Measurements from ENCODE around the gene MTUS2.

MTUS2 gene

DNA sequence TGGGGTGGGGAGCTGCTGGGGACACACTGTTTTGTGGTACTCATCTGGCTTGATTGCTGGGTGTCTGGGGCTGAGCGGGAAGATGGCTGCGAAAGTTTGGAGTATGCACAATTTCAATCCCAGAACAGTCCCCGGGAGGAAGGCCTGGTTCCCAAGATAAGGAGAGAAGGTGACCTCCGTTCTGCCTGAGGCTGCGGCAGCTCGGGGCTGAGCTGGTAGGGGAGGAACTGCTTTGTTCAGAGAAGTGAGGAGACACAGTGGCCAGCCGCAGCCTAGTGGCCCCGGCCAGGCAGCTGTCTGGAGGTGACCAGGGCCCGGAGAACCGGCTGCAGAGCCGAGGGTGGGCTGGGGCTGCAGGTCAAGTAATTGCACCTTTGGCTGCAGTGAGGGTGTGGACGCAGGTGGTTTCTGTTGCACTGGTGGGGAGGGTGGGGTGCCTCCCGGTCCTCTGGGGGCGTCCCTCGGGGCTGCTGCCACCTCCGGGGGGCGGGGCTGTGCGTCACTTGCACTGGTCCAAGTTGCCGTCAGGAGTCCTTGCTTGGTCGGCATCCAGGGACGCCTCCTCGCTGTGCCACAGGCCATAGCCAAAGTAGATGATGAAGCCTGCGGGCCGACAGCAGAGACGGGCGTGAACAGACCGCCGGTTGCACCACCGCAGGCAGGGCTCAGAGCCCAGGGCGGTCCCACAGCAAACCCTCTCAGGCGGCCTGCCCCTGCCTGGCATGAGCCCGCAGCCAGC lies 694.0 kb downstream of the MTUS2 start:
- no peak for DNase-seq

DNA sequence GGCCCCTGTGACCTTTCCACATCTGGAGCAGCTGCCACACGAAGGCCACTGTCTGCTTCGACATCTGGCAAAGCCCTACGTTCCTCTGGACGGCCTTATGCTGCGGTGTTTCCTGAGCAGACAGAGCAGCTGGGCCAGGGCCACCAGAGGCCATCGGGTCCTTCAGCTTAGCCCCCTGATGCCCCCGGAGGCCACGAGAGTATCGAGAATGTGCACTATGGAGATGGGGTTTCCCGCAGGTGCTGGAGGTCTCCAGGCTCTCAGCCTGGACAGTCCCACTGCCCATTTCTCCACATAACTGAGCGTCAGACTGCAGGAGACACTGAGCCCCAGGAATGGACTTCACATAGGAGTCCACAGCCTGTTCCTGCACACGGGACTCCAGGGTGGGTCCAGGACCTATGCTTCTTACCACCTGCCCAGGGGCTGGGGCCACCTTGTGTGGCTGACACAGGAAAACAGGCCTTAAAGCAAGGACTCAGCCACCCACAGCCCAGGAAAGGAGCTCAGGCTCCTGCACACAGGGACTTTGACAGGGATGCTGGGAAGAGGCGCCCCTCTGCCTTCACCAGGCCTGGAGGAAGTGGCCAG lies 694.7 kb downstream of the MTUS2 start:
- DNase-seq: no peak

DNA sequence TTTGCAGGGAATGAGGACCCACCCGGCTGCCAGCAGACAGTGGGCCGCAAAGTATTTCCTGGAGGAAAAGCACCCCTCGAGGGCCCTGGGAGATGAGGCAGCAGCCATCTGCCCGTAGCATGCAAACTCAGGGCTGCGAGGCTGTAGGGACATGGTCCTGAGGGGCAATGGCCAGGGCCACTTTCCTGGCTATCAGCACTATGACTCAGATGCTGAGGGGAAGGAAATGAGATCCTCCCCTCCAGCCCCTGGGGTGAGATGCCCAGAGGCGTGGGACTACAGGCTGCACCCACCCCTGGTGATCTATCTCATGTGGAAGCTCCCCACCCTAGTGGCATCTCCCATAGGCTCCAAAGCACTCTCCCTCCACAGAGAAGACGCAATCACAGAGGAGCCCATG lies 695.2 kb downstream of the MTUS2 start:
- DNase-seq: no peak

DNA sequence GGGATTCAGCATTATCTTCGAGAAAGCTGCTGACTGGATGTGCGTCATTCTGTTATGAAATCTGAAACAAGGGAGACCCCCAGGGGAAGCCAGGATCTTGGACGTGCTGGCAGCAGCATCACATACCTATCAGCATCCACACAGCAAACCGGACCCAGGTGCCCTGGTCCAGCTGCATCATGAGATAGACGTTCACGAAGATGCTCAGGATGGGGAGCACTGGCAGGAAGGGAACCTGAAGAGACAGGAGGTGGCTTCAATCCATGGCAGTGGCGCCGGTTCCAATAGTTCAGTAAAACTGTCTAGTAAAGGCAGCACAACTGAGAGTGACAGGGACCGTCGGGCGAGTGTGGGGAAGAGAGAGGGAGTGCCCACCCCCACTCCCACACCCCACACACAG lies 695.9 kb downstream of the MTUS2 start:
- no peak for DNase-seq

DNA sequence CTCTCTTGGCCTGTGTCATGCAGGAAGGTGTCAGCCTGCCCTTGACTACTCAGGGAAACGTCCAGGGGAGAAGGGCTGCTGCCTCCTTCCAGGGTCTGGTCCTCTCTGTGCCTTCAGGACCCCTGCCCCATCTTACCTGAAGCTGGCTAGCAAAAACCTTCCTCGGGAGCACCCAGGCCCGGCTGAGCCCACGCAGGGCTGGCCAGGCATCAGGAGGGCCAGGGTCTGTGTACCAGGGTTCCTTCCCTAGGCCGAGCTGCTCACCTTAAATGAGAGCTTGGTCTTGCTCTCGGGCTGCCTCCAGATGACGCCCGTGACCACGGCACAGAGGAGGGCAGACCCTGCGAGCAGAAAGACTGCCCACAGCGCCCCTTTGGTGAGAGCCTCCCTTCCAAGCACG lies 696.7 kb downstream of the MTUS2 start:
- DNase-seq: no peak

DNA sequence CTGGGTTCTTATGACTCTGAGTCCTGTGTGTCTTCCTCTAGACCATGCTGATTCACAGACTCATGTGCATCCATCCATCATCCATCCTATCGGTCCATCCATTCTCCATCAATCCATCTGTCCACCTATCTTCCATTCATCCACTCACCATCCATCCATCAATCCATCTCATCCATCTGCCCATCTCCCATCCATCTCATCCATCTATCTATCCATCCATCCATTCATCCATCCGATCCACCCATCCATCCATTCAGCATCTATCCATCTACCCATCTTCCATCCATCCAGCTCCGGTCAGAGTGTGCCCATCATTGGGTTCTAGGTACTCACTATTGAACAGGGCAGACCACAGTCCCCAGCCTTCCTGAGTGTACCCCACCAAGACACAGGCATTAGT lies 699.8 kb downstream of the MTUS2 start:
- no peak for DNase-seq

DNA sequence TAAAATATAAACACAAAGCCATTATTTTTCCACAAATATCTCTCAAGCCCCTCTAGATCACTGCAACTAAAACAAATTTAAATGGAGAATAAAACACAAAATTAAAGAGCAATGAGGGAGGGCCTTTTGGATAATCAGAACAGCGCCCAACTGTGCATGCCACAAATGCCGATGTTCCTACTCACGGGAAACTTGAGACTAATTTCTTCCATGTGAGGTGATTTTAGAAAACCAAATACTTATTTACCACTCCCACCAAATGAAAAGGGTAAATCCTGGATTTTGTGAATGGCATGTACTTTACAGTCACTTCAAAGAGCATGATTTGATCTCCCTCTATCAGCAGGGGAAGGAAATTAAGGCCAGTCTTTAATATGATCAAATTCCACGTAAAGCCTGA lies 700.5 kb downstream of the MTUS2 start:
- DNase-seq: no peak

DNA sequence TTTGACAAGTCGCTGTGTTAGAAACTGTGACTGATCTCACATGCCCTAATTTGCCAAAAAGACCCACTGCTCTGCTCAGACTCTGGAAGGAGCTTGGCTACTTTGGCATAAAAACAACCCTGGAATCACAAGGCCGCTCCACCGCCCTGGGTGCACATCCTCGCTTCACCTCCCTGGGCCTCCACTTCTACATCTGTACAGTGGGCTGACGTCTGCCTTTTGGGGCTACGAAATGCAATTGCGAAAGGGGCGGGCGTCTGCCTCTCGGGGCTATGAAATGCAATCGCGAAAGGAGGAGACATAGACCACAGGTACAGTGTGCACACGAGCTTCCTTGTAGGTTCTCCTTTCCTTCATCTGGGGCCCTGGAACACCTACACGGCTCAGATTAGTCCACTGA lies 701.2 kb downstream of the MTUS2 start:
- DNase-seq: no peak

DNA sequence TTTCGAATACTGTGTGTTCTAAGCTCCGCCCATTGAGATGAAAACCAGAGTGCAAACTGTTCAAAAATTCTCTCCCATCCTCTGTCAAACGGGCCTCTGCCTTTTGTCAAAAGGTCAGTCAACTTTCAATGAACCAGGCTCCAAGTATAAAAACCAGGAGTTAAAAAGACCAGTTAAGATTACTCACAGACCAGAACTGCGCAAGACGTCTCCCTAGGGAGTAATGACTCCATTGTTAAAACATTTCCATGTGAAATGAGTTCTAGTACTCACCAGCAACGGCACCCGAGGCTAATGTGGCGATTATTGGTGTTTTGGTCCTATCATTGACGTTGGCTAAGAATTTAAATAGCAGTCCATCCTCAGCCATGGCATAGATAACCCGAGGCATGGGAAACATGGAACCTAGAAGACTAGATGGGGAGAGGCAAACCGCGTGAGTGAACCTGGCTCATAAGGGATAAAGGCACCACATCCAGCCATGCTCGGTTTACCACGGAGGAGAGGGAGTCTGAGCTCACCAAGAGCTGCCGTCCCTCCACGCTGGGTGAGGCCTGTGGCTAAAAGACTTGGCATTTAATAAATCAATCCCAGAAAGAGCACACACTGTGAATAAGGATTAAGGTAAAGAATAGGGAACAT lies 702.0 kb downstream of the MTUS2 start:
- DNase-seq: no peak

DNA sequence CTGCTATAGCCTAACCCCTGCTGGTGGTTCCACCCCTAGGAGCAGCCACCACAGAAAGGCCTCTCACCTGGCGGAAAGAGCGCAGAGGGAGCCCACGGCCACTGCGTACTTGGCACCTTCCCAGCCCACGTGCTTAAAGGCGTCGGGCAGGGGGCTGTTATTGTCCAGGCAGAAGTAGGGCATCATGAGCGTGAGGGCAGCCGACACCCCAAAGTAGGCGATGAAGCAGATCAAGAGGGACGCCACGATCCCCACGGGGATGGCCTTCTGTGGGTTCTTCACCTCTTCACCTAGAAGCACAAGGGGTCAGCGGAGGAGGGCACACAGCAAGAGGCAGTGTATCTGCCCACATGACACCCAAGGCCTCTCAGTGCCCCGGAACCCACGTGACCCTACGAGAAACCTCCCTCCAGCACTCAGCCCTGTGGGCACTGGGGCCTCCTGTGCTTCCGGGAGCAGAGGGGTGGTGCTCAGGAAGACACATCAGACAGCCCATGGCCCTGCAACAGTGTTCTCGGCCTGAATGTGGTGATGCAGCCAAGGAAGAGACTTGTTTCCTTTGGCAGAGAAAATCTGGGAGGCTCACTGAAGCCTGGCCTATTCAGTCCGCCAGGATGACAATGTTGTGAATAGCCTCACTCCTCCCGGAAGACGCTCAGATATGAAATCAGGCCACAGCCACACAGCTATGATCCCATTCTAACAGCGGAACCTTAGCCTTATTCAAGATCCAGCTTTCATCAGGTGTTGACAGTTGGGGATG lies 703.2 kb downstream of the MTUS2 start:
- no peak for DNase-seq

DNA sequence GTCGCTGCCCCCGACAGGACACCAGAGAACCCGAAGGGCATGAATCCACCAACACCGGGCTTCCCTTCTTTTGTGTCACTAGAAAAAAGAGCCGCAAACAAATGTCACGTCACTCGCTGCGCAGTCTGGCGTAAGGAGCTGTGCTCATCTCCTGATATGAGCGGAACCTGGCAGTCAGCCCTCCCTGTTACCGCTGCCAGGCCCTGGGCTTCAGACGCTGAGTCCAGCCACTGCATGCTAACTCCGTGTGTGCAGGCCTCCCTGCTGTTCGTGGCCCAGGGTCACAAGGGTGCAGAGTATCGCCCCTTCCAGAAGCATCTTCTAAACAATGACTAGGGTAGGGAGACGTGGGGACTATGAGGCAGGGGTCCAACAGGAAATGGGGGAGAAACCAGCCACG lies 704.0 kb downstream of the MTUS2 start:
- DNase-seq: no peak

DNA sequence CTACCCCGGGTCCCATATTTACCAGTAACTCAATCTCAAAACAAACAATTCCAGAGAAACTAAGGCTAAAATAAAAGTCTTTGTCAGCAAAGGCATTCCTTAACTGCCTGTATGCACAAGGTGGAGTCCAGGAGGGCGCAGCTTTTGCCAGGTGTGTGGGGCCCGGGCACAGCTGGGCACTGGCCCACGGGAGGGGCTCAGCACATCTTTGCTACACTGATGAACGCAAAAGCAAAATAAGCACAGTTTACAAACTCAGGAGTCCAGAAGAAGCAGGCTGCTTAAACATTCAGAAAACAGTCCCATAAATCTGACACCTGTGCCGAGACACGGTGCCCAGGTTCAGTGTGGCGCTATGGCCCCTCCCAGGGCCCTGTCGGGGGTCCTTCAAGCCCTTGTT lies 704.5 kb downstream of the MTUS2 start:
- DNase-seq: no peak

DNA sequence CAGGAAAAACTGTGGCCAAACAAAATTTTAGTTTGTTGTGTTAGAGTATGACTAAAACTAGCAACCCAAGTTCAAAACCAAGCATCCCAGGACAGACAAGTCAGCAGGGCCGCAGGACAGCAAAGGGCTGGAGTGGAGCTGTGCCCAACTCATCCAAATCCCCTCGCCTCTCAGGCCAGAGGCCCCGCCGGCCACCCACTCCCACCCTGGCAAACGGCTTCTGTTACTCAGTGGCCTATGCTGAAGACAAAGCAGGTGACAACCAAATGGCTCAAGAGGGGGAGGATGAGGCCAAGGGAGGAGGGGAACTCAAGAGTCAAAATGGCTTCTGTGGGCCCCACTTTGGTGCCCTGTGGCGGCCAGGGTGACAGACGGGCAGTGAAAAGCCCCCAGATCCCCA lies 705.6 kb downstream of the MTUS2 start:
- no peak for DNase-seq

DNA sequence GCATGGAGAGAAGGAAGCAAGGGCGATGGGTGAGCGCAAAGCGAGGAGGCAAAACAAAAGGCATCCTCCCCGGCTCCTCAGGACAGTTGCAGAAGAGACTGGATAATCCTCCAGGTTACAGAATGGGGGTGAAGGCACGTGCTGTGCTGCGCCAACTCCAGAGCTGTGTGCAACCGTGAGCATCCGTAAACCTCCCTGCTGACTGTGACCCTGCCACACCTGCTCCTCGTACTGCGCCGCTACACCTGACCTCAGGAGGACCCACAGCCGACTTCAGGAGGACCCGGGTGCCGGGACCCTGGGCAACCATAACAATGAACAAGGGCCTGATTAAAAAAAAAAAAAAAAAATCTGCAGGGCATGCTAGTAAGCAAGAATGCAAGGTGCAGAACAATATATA lies 706.6 kb downstream of the MTUS2 start:
- no peak for DNase-seq

DNA sequence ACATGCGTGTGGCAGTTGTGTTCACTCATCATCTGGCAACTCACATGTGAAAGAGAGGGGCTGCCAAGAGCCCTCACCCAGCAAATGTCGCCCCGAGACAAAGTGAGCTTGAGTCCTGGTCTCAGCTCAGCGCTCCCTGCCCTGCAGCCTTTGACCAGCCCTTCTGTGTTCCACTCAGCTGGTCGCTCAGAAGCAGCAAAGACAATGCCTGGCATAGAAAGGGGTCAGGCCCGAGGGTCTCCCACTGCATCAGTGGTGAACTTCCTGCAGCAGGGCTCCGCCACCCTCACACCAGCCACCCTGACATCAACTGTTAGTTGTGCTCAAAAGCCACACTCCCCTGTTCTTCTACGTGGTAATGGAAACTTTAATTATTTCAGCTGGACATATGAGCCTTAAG lies 707.4 kb downstream of the MTUS2 start:
- DNase-seq: no peak

DNA sequence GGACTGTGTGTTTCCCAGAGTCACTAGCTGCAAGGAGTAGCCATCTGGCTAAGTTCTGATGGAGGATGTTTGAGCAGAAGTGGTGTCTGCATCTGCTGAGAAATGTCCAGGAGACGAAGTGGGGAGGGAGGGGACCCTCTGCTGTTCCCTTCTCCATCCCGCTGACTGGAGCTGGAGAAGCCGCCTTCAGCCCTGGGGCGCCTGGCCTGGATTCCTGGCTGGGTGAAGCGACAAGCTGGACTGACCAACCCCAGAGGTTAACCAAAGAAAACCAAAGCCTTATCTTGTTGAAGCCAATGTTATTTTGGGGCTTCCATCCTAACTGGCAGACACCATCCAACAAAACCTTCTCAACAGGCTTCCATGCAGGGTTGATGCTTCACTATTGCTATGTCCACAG lies 707.8 kb downstream of the MTUS2 start:
- DNase-seq: no peak

DNA sequence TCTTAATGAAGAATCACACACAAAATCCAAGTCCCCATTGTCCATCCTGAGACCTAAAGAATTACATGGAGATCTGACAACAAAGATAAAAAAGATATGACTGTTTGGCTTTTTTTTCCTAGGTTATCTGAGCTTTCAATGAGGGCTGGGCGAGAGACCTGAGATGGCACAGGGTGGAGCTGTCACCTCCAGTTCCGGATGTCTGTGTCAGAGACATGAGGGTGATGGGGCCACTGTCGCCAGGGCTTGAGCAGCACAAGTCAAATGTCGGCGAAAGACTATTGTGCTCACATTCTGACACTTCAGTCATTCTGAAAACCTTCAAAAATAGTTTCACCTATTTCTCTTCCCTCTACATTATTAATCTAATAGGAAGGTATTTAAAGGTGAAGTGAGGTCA lies 709.6 kb downstream of the MTUS2 start:
- peak; percentile 24 for DNase-seq

DNA sequence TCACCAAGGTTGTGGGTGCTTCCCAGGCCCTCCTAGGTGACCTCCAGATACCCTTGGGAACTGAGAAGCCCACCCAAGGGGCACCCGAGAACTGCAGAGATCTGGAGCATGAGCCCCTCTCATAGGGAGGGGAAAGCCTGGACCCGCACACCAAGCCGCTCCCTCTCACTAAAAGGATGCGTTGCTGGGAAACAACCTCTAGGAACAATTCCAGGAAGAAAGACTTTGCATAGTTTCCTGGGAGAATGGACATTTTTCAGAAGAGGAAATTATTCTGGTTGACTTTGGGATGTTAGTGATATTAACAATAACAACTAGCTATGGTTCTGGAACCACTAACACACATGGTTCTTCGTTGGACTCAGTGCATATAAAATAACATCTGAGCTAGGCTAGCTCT lies 710.8 kb downstream of the MTUS2 start:
- no peak for DNase-seq

DNA sequence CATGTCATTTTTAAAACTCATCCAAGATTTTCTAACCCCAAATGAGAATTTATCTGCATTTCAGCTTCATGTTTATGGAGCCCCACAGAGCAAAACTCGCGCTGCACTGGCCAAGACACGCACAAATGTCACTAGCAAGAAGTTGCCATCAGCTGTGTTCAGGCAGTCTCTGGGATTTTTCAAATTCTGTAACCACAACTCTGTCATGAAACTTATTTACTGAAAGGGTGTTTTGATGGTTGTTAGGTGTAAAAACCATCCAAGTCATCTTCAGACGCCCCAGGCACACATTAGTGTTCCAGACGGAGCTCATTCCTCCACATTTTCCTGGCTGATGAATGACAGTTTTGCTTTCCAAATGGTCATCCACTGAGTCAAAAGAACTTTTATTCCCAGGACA lies 712.0 kb downstream of the MTUS2 start:
- DNase-seq: no peak

DNA sequence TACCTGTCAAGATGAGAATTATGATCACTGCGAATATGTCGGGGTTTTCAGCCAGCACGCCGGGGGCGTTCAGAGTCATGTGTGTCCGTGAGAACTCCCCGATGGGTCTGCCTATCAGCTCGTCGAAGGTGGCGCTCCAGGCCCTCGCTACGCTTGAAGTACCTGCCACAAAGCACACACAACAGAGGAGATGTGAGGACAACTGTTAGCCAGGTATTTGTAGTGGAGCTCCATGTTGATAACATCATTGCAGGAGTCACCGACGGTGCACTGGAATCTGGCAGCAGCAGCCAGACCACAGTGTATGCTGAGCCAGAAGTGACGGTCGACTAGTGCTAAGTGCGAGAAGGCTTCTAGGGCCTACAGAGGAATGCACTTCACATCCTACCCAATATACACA lies 712.7 kb downstream of the MTUS2 start:
- DNase-seq: no peak

DNA sequence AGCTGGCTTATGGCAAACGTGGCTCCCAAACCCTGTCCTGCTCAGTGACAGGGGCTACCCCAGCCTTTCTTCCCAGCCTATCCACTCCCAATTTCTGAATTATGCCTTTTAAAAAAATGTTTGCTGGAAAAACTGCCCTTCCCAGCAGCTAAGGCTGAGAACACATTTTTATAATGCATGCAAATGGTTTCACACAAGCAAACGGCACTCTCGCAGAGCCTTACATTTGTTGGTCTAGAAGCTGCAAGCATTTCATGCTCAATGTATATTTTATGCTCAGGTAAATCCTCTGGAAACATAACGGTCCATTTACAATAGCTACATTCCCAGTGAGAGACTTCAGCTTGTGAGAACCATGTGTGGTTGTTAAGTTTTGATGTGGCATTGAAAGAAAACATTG lies 713.9 kb downstream of the MTUS2 start:
- no peak for DNase-seq

DNA sequence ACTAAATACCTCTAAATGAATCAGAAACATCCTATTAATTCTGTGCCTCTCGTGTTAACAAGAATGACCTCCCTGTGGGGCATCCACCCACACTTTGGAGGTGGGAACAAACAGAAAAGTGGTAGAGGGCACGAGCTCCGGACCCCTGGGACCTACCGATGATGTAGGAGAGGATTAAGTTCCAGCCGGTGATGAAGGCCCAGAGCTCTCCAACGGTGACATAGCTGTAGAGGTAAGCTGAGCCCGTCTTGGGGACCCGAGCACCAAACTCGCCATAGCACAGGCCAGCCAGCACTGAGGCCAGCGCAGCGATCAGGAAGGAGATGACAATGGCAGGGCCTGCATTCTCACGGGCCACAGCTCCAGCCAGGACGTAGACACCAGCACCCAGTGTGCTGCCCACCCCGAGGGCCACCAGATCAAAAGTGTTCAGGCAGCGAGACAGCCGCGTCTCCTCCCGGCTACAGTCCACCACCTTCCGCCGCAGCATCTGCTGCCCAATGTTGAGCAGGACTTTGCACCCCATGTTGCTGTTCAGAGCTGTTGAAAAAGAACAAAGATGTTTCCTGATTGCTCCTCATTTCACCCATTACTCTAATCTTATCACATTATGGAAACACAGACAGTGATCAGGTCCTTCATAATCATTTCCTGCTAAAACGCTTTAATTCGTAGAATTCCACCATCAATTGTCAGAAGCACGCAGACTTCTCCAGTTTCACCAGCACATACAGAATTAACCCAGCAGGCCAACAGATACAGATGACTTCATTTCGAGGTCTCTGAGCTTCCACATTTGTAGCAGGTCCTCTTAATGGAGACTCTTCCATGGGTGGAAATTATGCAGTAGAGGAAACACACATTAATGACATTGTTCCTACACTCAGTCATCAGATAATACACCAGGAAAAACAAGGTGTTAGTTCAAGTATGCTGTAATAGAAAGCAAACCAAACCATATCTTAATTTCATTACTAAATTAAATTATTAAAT lies 715.8 kb downstream of the MTUS2 start:
- DNase-seq: no peak

DNA sequence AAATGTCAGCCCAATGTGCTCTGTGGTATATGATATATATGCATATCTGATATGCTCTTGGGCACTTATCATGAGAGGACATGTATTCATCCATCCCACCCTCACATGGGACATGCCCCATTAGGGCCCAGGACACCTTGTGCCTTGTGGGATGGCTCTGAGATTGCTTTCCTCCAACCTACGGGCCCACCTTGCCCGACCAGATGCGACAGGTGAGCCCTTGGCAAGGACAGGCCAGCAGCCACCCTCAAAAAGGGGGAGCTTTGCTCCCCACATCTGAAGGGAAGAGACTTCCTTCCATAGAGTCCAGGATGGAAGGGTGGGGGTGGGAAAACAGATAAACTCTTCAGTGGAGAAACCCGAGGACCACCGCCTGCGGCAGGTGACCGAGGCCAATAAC lies 716.7 kb downstream of the MTUS2 start:
- no peak for DNase-seq
